Keratinocyte (primary cell): ENCODE results near the gene TOMM40. TPM values are rescaled to one million over a fixed set of nuclear protein-coding genes. Genes with fewer than 3 reads are reported as not detected.

ENCODE experiments used
- DNase-seq: peaks from one replicate; pipeline ENCODE4 v3.0.0-alpha.2; 2011; ENCODE audit warnings: low read depth, missing footprints, low spot score
- FAIRE-seq: peaks from 2 replicates; lab custom pipeline; 2011; peaks lifted over from hg19 to GRCh38; lab: Jason Lieb, UNC
- H2AFZ ChIP-seq: 2 replicates; pipeline ENCODE4 v1.6.0; 2012; ENCODE audit warnings: low read length, control low read depth, inconsistent platforms; ENCODE audit not compliant: control insufficient read depth
- H3K27ac ChIP-seq: 2 replicates; pipeline ENCODE4 v1.5.1; 2011; ENCODE audit warnings: low read length; ENCODE audit not compliant: control insufficient read depth, insufficient read depth
- H3K27me3 ChIP-seq: 3 replicates; pipeline ENCODE4 v1.6.0; 2011; ENCODE audit warnings: low read length; ENCODE audit not compliant: control insufficient read depth, insufficient read depth; ENCODE audit errors: extremely low read depth
- H3K36me3 ChIP-seq, 2 experiments: 2 replicates in 1 of 2; 3 replicates in 1 of 2; pipeline ENCODE4 v1.5.1; 2011; ENCODE audit warnings: low read length in 2 of 2, mild to moderate bottlenecking in 1 of 2; ENCODE audit not compliant: control insufficient read depth in 2 of 2, insufficient read depth in 2 of 2; ENCODE audit errors: extremely low read depth in 1 of 2
- H3K4me1 ChIP-seq: 3 replicates; pipeline ENCODE4 v1.5.1; 2011; ENCODE audit warnings: low read length; ENCODE audit not compliant: control insufficient read depth, insufficient read depth; ENCODE audit errors: extremely low read depth
- H3K4me2 ChIP-seq: 3 replicates; pipeline ENCODE4 v1.6.0; 2011; ENCODE audit warnings: low read depth, low read length; ENCODE audit not compliant: control insufficient read depth, insufficient read depth; ENCODE audit errors: extremely low read depth
- H3K4me3 ChIP-seq, 3 experiments: fragments of 200-600 bp in 1 of 3; sonication (generic) in 1 of 3; 2 replicates in 2 of 3; 3 replicates in 1 of 3; pipeline ENCODE4 v1.5.1; 2011 to 2016; ENCODE audit warnings: low read length in 3 of 3, mild to moderate bottlenecking in 3 of 3, control low read depth in 2 of 3, inconsistent platforms in 1 of 3, low read depth in 1 of 3, mixed read lengths in 1 of 3, mixed run types in 1 of 3, moderate library complexity in 1 of 3; ENCODE audit not compliant: control insufficient read depth in 2 of 3, insufficient read depth in 2 of 3; ENCODE audit errors: extremely low read depth in 1 of 3
- H3K79me2 ChIP-seq: 2 replicates; pipeline ENCODE4 v1.6.0; 2012; ENCODE audit warnings: low read length; ENCODE audit not compliant: control insufficient read depth, insufficient read depth
- H3K9ac ChIP-seq: 3 replicates; pipeline ENCODE4 v1.6.0; 2011; ENCODE audit warnings: low read length; ENCODE audit not compliant: control insufficient read depth, insufficient read depth; ENCODE audit errors: extremely low read depth
- H3K9me1 ChIP-seq: 3 replicates; pipeline ENCODE4 v1.6.0; 2011; ENCODE audit warnings: low read length; ENCODE audit not compliant: control insufficient read depth, insufficient read depth; ENCODE audit errors: extremely low read depth
- H3K9me3 ChIP-seq: 2 replicates; pipeline ENCODE4 v1.5.1; 2012; ENCODE audit warnings: low read depth, low read length; ENCODE audit not compliant: control insufficient read depth
- H4K20me1 ChIP-seq: 3 replicates; pipeline ENCODE4 v1.6.0; 2011; ENCODE audit warnings: low read length; ENCODE audit not compliant: control insufficient read depth, insufficient read depth; ENCODE audit errors: extremely low read depth
- EZH2 ChIP-seq: IDR thresholded peaks from one replicate; pipeline ENCODE4 v1.6.1; 2012; ENCODE audit warnings: inconsistent platforms, mild to moderate bottlenecking, low read length, moderate library complexity
- dilution Hi-C: fragments of 300-500 bp; cut with MboI; formaldehyde crosslinking; loops from one replicate; pipeline ENCODE4 v1.7.0; 2020; ENCODE audit warnings: low sequenced_read_pairs; ENCODE audit not compliant: extremely low pct_ligation_motif_present
- polyA plus RNA-seq, 5 experiments: library from polyadenylated mRNA; depleted of rRNA in 3 of 5; stranded (reverse) in 3 of 5; stranded (forward) in 1 of 5; unstranded in 1 of 5; fragments of >200 nt; gene quantifications; 1 replicate in 1 of 5; 2 replicates in 3 of 5; 3 replicates in 1 of 5; pipeline versions ENCODE4 v1.2.1 to v1.2.3, GENCODE V29; 2011 to 2012; ENCODE audit warnings: missing spikeins in 2 of 5, low read depth in 1 of 5, low replicate concordance in 1 of 5
- TF ChIP-seq, protein P1 (sequence below), 3 experiments: IDR thresholded peaks in 1 of 3; conservative IDR thresholded peaks in 1 of 3; optimal IDR thresholded peaks in 1 of 3; 2 replicates in 2 of 3; 3 replicates in 1 of 3; pipeline versions ENCODE3 to v1.5.1; 2011; ENCODE audit warnings: low read length in 3 of 3, mild to moderate bottlenecking in 3 of 3, moderate library complexity in 2 of 3, control low read depth in 1 of 3, inconsistent platforms in 1 of 3; ENCODE audit not compliant: insufficient read depth in 2 of 3; ENCODE audit errors: extremely low read depth in 1 of 3

The TOMM40 gene
- polyA plus RNA-seq, 1 donor (not counting 4 experiments of a cell fraction or from before 2014, with no cell fraction given): 46.9 TPM

GRCh38 chr19:44872661-44873060 lies 18.4 kb upstream of the TOMM40 start:
- dilution Hi-C loops: no loop called here
- Histone ChIP-seq H3K9me3 (no peaks in the 10 kb centered on the region), H2AFZ (no peak overlapping the region), H3K9me1 (no peaks in the 10 kb centered on the region), H3K4me2 (no peak overlapping the region), H3K27ac (no peak overlapping the region), H3K27me3 (no peaks in the 10 kb centered on the region), H3K79me2 (no peaks in the 10 kb centered on the region), H3K4me3 (no peak overlapping the region), H4K20me1 (no peaks in the 10 kb centered on the region), H3K36me3 (peaks cover 29 to 31% of the 10 kb centered on the region in 2 experiments), H3K4me1 (peaks cover 7% of the 10 kb centered on the region), H3K9ac (no peak overlapping the region)
- DNase-seq (no peak), FAIRE-seq (no peak)
- TF ChIP-seq EZH2: no peak
- TF ChIP-seq, protein P1, sequence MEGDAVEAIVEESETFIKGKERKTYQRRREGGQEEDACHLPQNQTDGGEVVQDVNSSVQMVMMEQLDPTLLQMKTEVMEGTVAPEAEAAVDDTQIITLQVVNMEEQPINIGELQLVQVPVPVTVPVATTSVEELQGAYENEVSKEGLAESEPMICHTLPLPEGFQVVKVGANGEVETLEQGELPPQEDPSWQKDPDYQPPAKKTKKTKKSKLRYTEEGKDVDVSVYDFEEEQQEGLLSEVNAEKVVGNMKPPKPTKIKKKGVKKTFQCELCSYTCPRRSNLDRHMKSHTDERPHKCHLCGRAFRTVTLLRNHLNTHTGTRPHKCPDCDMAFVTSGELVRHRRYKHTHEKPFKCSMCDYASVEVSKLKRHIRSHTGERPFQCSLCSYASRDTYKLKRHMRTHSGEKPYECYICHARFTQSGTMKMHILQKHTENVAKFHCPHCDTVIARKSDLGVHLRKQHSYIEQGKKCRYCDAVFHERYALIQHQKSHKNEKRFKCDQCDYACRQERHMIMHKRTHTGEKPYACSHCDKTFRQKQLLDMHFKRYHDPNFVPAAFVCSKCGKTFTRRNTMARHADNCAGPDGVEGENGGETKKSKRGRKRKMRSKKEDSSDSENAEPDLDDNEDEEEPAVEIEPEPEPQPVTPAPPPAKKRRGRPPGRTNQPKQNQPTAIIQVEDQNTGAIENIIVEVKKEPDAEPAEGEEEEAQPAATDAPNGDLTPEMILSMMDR (optimal IDR thresholded peaks at IDR 0.05 in 1 of 3, IDR thresholded peaks at IDR 0.05 in 1 of 3, conservative IDR thresholded peaks at IDR 0.05 in 1 of 3; ENCODE audit: extremely low read depth in 1 of 3, insufficient read depth in 2 of 3, low read length in 3 of 3): no peak

DNA sequence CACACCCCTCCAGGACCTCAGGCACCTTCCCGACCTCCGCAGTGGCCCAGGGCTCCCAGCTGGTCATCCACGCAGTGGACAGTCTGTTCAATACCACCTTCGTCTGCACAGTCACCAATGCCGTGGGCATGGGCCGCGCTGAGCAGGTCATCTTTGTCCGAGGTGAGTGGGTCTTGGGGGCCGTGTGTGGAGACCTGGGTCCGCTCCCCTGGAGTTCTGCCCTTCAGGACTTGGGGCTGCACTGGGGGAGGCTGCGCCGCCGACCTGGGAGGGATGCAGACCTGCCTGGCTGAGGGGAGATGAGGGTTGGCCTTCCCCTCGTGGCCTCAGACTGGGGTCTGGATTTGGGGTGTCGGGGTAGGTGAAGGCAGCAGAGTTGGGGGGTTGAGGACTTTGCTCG lies 16.7 kb upstream of the TOMM40 start:
- dilution Hi-C loops: no loop called here
- Histone ChIP-seq H3K79me2 (no peaks in the 10 kb centered on the region), H2AFZ (no peak overlapping the region), H3K9me1 (no peaks in the 10 kb centered on the region), H3K27ac (no peak overlapping the region), H3K9ac (no peak overlapping the region), H4K20me1 (no peaks in the 10 kb centered on the region), H3K36me3 (peaks cover 28 to 31% of the 10 kb centered on the region in 2 experiments), H3K4me3 (no peak overlapping the region), H3K4me2 (no peak overlapping the region), H3K9me3 (no peaks in the 10 kb centered on the region), H3K4me1 (peaks cover 7% of the 10 kb centered on the region), H3K27me3 (no peaks in the 10 kb centered on the region)
- TF ChIP-seq EZH2: no peak
- TF ChIP-seq, protein P1 (optimal IDR thresholded peaks at IDR 0.05 in 1 of 3, IDR thresholded peaks at IDR 0.05 in 1 of 3, conservative IDR thresholded peaks at IDR 0.05 in 1 of 3; ENCODE audit: extremely low read depth in 1 of 3, insufficient read depth in 2 of 3, low read length in 3 of 3): no peak
- FAIRE-seq (no peak), DNase-seq (no peak)
